ENCODE data around the gene NMD3. TPM values are rescaled to one million over a fixed set of nuclear protein-coding genes. Genes with fewer than 3 reads are reported as not detected.

NMD3 gene
- total RNA-seq, 3 donors from 2014 or later: 31.3 to 47.9 (median 36.5) TPM

DNA sequence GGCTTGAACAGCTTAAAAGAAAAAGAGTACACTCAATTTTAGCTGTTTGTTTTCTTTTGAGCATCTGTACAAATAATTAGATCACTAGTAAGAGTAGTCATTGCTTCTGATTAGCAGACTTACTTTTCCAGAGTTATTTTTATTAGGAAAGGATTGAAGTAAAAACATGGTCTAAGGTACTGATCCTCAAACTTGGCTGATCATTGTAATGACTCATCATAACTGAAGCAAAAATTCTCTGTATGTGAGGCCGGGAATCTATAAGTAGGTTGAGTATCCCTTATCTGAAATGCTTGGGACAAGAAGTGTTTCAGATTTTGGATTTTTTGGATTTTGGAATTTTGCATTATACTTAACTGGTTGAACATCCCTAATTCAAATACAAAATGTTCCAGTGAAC, 12.4 kb downstream of the NMD3 start:
- ATAC-seq (no peak), DNase-seq (no peak)
- intact Hi-C loops (cut with DNase I, micrococcal nuclease): no loop called here
- Histone ChIP-seq H3K9me3 (no peaks in the 10 kb centered on the region), H3K4me3 (no peak overlapping the region), H3K36me3 (ENCODE audit: low read depth) (peaks cover 6% of the 10 kb centered on the region), H3K4me1 (ENCODE audit: low read depth) (no peaks in the 10 kb centered on the region)
- TF ChIP-seq, protein P1, sequence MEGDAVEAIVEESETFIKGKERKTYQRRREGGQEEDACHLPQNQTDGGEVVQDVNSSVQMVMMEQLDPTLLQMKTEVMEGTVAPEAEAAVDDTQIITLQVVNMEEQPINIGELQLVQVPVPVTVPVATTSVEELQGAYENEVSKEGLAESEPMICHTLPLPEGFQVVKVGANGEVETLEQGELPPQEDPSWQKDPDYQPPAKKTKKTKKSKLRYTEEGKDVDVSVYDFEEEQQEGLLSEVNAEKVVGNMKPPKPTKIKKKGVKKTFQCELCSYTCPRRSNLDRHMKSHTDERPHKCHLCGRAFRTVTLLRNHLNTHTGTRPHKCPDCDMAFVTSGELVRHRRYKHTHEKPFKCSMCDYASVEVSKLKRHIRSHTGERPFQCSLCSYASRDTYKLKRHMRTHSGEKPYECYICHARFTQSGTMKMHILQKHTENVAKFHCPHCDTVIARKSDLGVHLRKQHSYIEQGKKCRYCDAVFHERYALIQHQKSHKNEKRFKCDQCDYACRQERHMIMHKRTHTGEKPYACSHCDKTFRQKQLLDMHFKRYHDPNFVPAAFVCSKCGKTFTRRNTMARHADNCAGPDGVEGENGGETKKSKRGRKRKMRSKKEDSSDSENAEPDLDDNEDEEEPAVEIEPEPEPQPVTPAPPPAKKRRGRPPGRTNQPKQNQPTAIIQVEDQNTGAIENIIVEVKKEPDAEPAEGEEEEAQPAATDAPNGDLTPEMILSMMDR (IDR thresholded peaks at IDR 0.05): no peak

DNA sequence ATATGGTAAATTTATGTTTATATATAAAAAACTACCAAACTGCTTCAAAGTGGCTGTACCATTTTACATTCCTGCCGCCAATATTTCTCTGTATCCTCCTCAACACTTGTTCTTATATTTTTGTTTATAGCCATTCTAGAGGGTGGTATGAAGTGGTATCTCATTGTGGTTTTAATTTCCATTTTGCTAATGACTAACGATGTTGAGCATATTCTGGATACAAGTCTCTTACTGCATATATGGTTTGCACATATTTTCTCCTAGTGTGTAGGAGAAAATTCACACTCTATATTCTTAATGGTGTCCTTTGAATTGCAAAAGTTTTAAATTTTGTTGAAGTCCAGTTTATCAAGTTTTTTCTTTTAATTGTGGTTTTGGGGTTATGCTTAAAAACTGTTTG, 15.1 kb downstream of the NMD3 start:
- no peaks in the 10 kb centered on the region for H3K4me1 ChIP-seq (ENCODE audit: low read depth)
- DNase-seq (no peak), ATAC-seq (no peak)
- TF ChIP-seq, protein P1 (IDR thresholded peaks at IDR 0.05): no peak
- intact Hi-C loops (cut with DNase I, micrococcal nuclease): no loop called here
- peaks cover 6% of the 10 kb centered on the region for H3K36me3 ChIP-seq (ENCODE audit: low read depth)
- no peaks in the 10 kb centered on the region for H3K9me3 ChIP-seq
- no peak overlapping the region for H3K4me3 ChIP-seq

DNA sequence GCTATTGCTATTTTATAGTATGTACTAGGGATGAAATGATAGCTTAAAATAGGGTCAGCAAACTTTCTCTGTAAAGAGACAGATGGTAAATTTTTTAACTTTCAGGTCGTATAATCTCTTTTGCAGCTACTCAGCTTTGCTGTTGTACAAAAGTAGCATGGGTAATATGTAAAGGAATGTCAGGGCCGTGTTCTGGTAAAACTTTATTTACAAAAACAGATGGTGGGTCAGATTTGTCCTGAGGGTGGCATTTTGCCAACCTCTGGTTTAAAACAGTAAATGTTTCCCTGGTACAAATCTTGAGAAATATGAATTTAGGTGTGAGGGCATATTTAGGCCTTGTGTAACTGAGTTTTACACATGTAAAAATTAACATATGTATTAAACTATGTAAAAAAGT, 18.6 kb downstream of the NMD3 start:
- H3K4me1 ChIP-seq (ENCODE audit: low read depth): no peaks in the 10 kb centered on the region
- H3K36me3 ChIP-seq (ENCODE audit: low read depth): peaks cover 6% of the 10 kb centered on the region
- DNase-seq: no peak
- ATAC-seq: no peak
- no peak overlapping the region for H3K4me3 ChIP-seq
- H3K9me3 ChIP-seq: no peaks in the 10 kb centered on the region
- intact Hi-C loops (cut with DNase I, micrococcal nuclease): no loop called here
- TF ChIP-seq, protein P1 (IDR thresholded peaks at IDR 0.05): no peak

- no peak overlapping the region for H3K4me3 ChIP-seq
- TF ChIP-seq, protein P1 (IDR thresholded peaks at IDR 0.05): no peak
- H3K4me1 ChIP-seq (ENCODE audit: low read depth): no peaks in the 10 kb centered on the region
- DNase-seq (no peak), ATAC-seq (no peak)
- no peaks in the 10 kb centered on the region for H3K9me3 ChIP-seq
- intact Hi-C loops (cut with DNase I, micrococcal nuclease): no loop called here
- no peaks in the 10 kb centered on the region for H3K36me3 ChIP-seq (ENCODE audit: low read depth)
Observed at GRCh38 chr3:161244538-161244937, 23.4 kb downstream of the NMD3 start.

- intact Hi-C loops (cut with DNase I, micrococcal nuclease): no loop called here
- ATAC-seq: no peak
Observed at GRCh38 chr3:161247049-161247448, 25.9 kb downstream of the NMD3 start.

More at GRCh38 chr3:161247049-161247448, 25.9 kb downstream of the NMD3 start:
- Histone ChIP-seq H3K4me3 (no peak overlapping the region), H3K4me1 (ENCODE audit: low read depth) (no peaks in the 10 kb centered on the region), H3K9me3 (no peaks in the 10 kb centered on the region), H3K36me3 (ENCODE audit: low read depth) (no peaks in the 10 kb centered on the region)
- TF ChIP-seq, protein P1 (IDR thresholded peaks at IDR 0.05): no peak
- DNase-seq: no peak
